Ramos (cell line): ENCODE data around the gene SLC14A1.

Source experiments
- in situ Hi-C: fragments of 300-500 bp; cut with MboI; formaldehyde crosslinking; loops from one replicate; pipeline ENCODE4 v1.14.3; 2022; ENCODE audit warnings: low sequenced_read_pairs; ENCODE audit not compliant: unreplicated experiment

Gene SLC14A1

DNA sequence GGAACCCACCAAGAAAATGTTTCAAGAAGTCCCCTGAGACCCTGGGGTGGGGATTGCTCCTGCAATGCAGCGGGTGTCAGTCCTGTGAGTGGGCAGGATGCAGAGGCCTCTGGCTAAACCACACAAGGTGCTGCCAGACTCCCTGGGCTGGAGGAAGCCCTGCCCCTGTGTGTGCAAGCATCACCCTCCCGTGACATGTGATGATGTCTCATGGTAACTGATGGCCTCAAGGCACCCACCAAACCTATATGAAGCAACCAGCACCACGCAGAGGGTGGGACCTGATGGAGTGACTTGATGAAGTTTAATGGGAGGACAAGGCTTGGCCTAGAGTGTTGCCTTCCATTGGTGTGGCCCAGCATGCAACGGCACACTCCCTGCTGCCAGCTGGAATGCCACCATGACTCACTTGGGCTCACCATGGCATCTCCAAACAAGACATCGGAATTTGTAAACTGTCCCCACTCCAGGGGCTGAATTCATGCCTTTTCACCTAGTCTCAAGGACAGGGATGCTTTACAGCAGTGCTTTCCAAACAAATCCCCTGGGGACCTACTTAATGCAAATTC, 8.7 kb upstream of the SLC14A1 start:
- in situ Hi-C loops = loop anchor here (10.0 kb wide), 1 partner anchor 170 kb away; no protein-coding TSS in a partner anchor

DNA sequence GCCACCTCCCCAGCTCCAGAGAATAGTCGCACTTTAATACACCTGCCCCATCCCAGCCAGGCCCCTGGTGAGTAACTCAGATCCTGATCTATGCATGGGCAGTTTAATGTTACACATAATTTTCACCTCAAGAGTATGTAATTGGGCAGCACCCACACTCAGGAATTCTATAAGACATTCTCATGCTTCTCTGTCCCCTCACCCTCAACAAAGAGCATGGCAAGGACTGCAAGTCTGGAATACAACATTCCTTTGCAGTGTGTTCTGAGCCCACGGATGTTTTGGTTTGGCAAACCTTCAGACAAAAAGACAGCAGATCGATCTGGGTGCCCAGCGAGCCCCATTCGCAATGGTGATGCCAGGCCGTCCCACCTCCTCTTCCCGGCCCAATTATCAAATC, 4.9 kb upstream of the SLC14A1 start:
- in situ Hi-C loops = loop anchor here (10.0 kb wide), 1 partner anchor 166 kb away; no protein-coding TSS in a partner anchor

- in situ Hi-C loops = no loop called here
Measured at GRCh38 chr18:45722899-45723298, 1.1 kb upstream of the SLC14A1 start.

DNA sequence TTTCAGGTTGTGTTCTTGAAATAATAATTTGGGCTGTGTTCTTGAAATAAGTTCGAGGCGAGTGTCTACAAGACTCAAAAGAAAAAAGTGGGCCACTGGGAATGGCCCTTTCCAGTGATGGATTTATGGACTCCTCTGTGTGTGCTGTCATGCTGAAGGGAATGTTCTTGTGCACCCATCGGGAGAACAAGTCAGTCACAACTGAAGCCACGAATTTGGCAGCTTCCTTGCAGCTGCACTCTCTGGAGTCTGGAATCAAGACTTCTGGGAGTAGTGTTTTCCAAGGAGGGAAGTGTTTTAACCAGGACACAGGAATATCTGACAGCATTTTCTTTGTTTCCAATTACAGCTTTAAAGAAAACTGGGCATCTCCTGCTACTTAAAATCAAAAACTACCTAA, 620 bp downstream of the SLC14A1 start:
- in situ Hi-C loops = no loop called here

DNA sequence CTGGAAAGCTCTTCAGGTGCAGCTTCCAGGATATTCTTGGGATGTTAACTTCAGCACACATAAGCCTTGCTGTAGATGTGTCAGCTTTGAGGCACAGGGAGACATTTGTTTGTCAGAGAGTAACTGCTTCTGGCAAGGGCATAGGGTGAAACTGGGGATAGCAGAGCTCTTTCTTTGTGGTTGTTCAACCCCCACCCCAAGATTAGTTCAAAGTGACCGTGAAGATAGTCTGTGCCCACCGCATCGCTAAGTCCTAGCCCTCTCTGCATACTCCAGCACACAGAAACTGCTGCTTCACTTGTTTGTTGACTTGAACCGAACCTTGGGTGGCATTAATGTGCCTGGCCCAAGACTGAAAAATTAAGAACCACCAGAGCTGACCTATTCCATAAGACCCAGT, 1.4 kb downstream of the SLC14A1 start:
- in situ Hi-C loops = no loop called here

DNA sequence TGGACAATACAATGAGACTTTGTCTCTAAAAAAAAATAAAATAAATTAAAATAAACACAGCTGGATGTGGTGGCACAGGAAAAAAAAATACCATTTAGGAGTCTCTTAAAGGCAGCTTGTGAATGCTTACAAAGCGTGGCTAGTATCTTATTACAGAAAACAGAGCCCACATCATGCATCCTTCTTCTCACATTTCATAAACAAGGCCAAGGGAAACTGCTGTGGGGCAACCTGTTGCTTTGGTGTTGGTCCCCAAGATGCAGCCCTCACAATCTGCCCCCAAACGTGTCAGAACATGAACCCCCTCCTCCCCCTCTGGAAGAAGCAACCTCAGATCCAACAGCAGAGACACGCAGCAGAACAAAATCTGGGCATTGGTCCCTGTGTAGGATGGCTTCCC, 2.6 kb downstream of the SLC14A1 start:
- in situ Hi-C loops = no loop called here

DNA sequence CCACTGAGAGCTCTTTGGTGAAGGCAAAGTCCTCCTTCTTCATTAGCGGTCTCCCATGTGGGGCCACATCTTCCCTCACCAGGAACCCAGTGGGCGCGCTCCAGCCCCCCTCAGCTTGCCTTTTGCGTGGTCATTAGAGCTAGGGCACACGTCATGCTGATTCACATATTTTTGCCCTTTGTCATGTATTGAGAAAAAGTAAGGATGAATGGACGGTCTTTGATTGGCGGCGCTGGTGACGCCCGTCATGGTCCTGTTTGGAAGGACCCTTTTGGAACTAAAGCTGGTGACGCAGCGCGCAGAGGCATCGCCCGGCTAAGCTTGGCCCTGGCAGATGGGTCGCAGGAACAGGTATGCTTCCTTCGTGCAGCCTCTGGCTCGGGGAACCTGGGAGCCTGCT, 3.1 kb downstream of the SLC14A1 start:
- in situ Hi-C loops = no loop called here

DNA sequence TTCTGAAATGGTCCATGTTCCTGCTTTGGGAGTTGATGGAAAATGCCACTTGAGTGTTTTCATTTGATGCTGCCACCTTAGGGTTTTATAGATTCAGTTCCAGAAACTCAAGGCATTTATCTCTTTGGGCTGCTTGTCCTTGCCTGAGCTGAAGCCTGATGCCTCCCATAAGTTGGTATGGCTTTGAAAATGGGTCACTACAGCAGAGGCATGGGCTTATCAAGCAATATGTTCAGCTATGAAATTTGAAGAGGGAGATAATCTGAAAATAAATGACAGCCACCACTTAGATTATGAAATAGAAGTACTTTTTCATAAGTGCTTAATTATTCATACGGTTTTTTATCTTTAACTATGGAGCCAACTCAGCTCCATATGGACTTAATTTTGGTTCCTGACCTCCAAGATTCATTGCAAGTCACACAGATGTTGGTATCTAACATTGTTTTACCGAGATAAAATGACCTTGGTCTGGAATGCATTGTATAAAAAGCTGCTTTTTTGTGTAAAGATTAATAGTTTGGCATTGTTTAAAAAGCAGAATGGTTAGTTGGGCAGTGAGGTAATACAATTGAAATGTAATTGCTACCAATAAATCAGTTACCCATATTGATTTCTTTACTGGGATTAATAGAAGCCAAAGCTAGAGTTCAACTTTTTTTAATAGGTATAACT, 4.5 kb downstream of the SLC14A1 start:
- in situ Hi-C loops = no loop called here

- in situ Hi-C loops = no loop called here
Measured at GRCh38 chr18:45730832-45731575, 7.0 kb downstream of the SLC14A1 start.

GRCh38 chr18:45731716-45732115, 7.7 kb downstream of the SLC14A1 start:
- in situ Hi-C loops = no loop called here

DNA sequence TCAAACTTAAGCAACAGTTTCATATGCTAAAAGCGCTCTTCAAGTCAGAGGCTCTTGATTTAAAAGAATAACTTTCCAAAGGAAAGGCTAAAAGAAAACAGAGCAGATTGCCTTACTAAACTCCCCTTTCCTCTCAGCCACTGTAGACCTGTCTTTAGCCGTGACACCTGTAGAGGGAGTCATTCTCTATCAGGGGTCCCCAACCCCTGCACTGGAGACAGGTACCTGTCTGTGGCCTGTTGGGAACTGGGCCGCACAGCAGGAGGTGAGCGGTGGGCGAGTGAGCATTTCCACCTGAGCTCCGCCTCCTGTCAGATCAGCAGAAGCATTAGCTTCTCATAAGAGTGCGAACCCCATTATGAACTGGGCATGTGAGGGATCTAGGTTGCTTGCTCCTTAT, 9.6 kb downstream of the SLC14A1 start:
- in situ Hi-C loops = no loop called here

DNA sequence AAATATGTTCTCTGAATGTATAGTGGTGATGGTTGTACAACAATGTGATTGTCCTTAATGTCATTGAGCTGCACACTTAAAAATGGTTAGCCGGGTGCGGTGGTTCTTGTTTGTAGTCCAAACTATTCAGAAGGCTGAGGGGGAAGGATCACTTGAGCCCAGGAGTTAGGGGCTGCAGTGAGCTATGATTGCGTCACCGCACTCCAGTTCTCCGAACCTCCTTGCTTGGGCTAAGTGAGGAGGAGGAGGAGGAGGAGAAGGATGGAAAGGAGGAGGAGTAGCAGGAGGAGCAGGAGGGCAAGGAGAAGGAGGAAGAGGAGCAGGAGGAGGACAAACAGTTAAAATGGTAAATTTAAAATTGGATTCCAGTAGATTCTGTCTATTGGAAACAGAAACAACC, 10.5 kb downstream of the SLC14A1 start:
- in situ Hi-C loops = no loop called here

DNA sequence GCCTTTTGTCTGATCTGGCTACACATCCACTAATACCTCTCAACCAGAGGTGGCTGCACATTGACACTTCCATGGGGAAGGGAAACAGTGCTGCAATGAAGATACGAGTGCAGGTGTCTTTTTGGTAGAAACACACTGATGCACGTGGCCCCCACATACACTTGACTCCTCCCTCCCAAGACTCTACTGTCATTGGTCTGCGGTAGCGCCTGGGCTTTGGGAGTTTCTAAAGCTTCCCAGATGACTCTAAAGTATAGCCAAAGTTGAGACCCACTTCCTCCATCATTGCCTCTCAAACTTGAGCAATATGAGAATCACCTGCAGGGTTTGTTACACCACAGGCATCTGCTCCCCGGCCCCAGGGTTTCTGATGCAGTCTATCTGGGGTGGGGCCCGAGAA, 11.0 kb downstream of the SLC14A1 start:
- in situ Hi-C loops = no loop called here

- in situ Hi-C loops = no loop called here
Measured at GRCh38 chr18:45738660-45739059, 14.7 kb downstream of the SLC14A1 start.

- in situ Hi-C loops = no loop called here
Measured at GRCh38 chr18:45739268-45739667, 15.3 kb downstream of the SLC14A1 start.

GRCh38 chr18:45739848-45740247, 15.9 kb downstream of the SLC14A1 start:
- in situ Hi-C loops = no loop called here

DNA sequence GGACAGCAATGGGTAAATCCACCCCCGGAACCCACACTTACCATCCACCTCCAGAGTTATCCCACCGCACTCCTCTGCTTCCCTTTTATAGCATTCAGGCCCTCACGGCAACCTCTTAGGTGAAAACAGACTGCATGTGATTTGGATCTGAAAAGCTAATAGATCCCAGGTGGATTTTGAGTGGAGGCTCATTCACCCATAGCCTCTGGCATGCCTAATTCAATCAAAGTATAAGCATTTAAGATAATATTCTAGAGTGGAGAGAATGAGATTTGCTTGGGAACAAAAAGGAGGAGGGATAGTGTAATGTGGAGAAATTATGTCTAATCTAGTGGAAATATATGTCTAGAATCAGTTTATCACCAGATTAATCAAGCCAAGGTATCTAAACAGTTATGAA, 17.1 kb downstream of the SLC14A1 start:
- in situ Hi-C loops = no loop called here

GRCh38 chr18:45745817-45746461, 22.0 kb downstream of the SLC14A1 start:
- in situ Hi-C loops = no loop called here

GRCh38 chr18:45748501-45748900, 24.5 kb downstream of the SLC14A1 start:
- in situ Hi-C loops = no loop called here

- in situ Hi-C loops = no loop called here
Measured at GRCh38 chr18:45749918-45750689, 26.1 kb downstream of the SLC14A1 start.
